HG02798 (cell line): Measurements from ENCODE around the gene LRRC8D.

ENCODE experiments used
- ATAC-seq: cut with Tn5 transposase; IDR thresholded peaks from one replicate; pipeline ENCODE4 v1.9.1; 2021; ENCODE audit warnings: mild to moderate bottlenecking; ENCODE audit not compliant: unreplicated experiment, poor library complexity

The LRRC8D gene

GRCh38 chr1:89865498-89866382, 44.9 kb downstream of the LRRC8D start:
- ATAC-seq: no peak

DNA sequence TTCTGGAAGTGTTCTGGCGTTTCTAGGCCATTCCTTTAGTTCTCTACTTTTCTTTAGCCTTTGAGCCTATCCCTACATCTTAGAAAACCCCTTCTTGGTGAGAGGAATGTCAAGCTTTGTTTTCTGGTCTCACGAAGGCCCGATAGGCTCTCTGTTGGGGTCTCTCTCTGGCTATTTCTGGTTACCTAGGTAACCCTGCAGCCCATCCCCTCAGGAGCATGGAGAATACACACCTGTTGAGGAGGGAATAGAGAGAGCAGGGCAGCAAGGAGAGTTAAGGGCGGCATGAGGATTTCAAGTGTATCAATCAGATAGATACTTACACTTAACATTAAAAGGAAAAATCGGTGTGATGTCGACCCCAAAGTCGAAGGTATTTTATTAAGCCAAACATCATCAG, 45.7 kb downstream of the LRRC8D start:
- ATAC-seq: no peak

DNA sequence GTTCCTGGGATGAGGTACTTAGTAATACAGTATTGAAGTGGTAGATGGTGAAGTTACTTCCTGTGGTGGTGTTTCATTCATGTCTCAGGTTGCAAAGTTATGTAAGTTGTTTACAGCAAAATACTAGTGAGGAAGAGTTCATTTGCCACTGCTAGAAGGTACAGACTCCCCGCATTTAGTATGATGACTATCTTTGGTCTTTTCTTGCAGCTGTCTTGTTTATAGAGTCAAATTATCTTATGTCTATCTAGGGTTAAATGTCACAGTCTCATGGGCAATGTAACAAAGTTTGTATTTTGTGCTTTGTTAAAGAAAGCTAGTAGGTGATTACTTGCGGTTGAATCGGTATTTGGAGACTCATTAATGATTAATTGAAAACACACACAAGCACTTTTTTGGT, 50.2 kb downstream of the LRRC8D start:
- no peak for ATAC-seq

GRCh38 chr1:89871768-89872473, 51.1 kb downstream of the LRRC8D start:
- no peak for ATAC-seq

- ATAC-seq: no peak
Observed at GRCh38 chr1:89872567-89872966, 51.7 kb downstream of the LRRC8D start.

- ATAC-seq: no peak
Observed at GRCh38 chr1:89873288-89873687, 52.5 kb downstream of the LRRC8D start.

DNA sequence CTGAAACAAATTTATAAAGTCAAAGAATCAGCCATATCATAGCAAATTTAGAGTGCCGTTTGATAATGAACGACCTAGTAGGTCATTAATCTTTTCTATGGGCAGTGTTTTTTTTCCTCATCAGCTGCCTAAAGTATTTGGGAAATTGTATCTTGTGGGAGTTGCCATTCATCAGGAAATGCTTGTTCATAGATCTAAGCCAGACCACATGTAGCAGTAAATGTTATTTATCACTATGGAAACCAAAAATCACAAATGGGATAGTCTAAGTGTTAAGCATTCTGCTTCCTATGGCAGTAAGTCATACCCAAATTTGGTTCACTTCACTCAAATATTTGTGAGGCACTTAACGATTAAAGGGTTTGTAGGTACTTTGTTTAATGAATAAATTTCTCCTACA, 52.9 kb downstream of the LRRC8D start:
- no peak for ATAC-seq

DNA sequence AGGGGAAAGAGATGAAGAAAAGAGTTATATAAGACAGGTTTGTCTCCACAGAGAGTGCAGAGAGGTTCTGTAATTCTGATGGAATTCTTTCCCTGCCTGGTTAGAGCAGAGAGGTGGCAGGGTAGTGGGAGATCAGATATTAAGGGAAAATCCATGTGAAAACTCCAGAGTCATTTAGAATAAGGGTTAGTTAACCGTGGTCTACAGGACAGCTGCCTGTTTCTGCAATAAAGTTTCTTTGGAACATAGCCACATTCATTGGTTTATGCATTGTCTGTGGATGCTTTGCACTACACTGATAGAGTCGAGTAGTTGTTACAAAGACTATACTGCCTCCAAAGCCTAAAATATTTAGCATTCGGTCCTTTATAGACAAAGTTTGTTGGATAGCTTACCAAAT, 55.6 kb downstream of the LRRC8D start:
- ATAC-seq: no peak

GRCh38 chr1:89877756-89878155, 56.9 kb downstream of the LRRC8D start:
- ATAC-seq: no peak

GRCh38 chr1:89878256-89878655, 57.4 kb downstream of the LRRC8D start:
- ATAC-seq: no peak

GRCh38 chr1:89880679-89881078, 59.8 kb downstream of the LRRC8D start:
- ATAC-seq: no peak

GRCh38 chr1:89881415-89882058, 60.7 kb downstream of the LRRC8D start:
- no peak for ATAC-seq

- no peak for ATAC-seq
Observed at GRCh38 chr1:89882348-89883029, 61.7 kb downstream of the LRRC8D start.

- ATAC-seq: no peak
Observed at GRCh38 chr1:89883030-89883379, 62.2 kb downstream of the LRRC8D start.

DNA sequence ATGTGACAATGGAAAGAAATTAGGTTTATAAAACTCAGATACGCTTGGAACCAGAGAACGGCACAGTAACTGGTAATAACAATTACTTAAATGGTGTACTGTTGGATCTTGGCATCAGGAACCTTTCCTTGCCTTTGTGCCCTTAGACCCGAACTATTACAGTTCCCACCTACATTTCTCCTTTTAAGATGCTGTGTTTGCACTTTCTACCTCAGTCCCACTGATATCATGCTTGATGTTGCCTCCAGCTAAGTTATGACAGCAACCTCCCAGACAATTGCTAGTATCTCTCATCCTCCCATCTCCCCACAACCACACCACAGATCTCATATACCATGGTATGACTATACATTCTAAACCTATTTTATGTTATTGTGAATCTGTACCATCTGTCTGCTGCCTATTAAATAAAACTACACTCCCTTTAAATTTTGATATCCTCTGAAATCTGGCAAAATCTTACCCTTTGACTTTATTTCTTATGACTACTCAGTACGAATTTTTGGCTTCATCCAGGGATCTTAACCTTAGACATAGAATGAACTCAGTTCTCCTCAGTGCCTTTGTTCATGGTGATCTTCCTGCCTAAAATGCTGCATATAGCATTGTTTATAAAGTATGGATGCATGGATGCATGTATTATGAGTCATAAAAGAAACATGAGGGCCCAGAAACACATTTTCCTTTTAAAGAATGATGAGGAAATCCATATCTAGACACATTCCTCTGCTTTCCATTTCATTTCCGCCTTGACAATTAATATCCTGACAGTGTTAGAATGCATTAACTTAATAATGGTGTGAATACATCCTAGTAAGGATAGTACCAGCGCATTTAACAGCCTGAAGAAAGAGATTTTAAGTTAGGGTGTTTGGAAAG, 64.1 kb downstream of the LRRC8D start:
- ATAC-seq: no peak

GRCh38 chr1:89887270-89887669, 66.4 kb downstream of the LRRC8D start:
- no peak for ATAC-seq

DNA sequence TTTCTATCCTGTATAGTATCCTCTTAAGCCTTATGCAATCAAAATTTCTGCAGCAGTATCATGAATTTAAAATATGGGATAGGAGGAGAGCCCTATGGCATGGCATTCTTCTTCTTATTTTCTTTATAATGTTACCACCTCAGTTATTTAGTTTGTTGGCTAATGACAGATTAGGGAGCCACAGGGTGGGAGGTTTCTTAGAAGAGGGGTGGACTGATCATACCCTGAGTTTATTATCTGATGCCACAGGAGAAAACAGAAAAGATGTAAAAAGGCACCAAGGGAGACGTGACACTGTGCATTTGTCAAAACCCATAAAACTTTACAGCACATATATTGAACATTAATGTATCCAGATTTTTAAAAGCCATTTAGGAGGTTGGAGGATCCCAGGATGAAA, 66.9 kb downstream of the LRRC8D start:
- ATAC-seq: no peak

GRCh38 chr1:89888480-89889322, 67.9 kb downstream of the LRRC8D start:
- ATAC-seq: no peak

DNA sequence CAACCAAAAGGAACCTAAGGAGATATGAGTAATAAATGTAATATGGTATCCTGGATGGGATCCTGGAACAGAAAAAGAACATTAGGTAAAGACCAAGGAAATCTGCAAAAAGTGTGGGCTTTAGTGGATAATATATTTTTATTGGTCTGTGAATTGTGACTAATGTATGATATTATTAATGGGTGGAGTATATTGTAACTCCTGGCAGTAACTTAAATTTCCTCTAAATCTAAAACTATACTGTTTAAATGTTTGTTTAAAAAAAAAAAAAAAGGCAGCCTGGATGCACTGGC, 68.4 kb downstream of the LRRC8D start:
- ATAC-seq: no peak
